Astrocyte of the spinal cord (primary cell): Measurements from ENCODE around the gene NOA1.

Source experiments
- DNase-seq: peaks from one replicate; pipeline ENCODE4 v3.0.0; 2011; ENCODE audit warnings: low read depth, low spot score
- H3K4me3 ChIP-seq: 2 replicates; pipeline ENCODE4 v1.5.1; 2011; ENCODE audit warnings: low read depth, mild to moderate bottlenecking, low read length, moderate library complexity
- in situ Hi-C: cut with HindIII; loops from 2 replicates; pipeline ENCODE4 v1.10.0; 2017; ENCODE audit warnings: low sequenced_read_pairs
- TF ChIP-seq, protein P1 (sequence below): IDR thresholded peaks from 2 replicates; pipeline ENCODE4 v1.5.1; 2012; ENCODE audit warnings: low read depth, mild to moderate bottlenecking, low read length, inconsistent platforms

Gene NOA1

DNA sequence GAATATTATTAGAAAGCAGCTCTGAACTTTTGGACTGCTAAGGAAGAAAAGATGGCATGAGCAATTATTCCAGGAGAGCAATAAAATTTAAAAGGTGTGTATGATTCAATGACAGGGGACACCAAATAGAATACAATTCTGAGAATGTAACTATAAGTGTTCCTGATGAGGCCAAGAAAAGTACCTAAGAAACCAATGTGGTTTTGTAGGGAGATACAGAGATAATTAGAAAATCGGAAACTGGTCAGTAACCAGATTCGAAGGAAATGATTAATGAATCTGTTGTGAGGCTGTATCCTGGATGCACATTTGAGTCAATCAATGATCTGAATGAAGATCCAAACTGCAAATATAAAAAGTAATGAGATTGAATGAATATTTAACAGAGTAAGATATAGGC lies 6.0 kb downstream of the NOA1 start:
- no peak for DNase-seq
- TF ChIP-seq, protein P1, sequence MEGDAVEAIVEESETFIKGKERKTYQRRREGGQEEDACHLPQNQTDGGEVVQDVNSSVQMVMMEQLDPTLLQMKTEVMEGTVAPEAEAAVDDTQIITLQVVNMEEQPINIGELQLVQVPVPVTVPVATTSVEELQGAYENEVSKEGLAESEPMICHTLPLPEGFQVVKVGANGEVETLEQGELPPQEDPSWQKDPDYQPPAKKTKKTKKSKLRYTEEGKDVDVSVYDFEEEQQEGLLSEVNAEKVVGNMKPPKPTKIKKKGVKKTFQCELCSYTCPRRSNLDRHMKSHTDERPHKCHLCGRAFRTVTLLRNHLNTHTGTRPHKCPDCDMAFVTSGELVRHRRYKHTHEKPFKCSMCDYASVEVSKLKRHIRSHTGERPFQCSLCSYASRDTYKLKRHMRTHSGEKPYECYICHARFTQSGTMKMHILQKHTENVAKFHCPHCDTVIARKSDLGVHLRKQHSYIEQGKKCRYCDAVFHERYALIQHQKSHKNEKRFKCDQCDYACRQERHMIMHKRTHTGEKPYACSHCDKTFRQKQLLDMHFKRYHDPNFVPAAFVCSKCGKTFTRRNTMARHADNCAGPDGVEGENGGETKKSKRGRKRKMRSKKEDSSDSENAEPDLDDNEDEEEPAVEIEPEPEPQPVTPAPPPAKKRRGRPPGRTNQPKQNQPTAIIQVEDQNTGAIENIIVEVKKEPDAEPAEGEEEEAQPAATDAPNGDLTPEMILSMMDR: no peak

DNA sequence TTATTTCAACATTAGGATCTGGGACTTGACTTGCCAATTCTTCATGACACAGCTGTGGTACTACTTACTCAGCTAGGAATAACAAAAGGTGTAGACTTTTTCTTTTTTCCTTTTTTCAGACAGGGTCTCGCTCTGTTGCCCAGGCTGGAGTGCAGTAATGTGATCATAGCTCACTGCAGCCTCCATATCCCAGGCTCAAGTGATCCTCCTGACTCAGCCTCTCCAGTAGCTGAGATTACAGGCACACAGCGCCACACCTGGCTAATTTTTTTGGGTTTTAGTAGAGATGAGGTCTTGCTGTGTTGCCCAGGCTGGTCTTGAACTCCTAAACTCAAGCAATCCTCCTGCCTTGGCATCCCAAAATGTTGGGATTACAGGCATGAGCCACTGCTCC lies 16.3 kb downstream of the NOA1 start:
- no peak overlapping the region for H3K4me3 ChIP-seq
- in situ Hi-C loops: no loop called here
- TF ChIP-seq, protein P1: no peak
- no peak for DNase-seq

More for the DNA sequence above, 6.0 kb downstream of the NOA1 start:
- in situ Hi-C loops: no loop called here
- H3K4me3 ChIP-seq: no peak overlapping the region

DNA sequence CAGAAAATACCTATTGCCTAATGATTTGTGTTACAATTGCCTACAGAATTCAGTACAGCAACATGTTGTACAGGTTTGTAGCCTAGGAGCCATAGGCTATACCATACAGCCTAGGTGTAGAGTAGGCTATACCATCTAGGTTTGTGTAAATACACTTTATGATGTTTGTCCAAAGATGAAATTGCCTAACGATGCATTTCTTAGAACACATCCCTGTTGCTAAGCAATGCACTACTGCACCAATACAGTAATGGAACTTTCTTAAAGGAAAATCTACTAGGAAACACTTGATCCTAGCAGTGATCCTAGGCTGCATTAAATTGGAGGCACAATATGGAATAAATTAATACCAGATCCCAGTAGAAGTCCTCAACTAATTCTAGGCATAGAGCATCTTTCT lies 18.3 kb downstream of the NOA1 start:
- in situ Hi-C loops: no loop called here
- no peak overlapping the region for H3K4me3 ChIP-seq
- DNase-seq: peak; percentile 13
- TF ChIP-seq, protein P1: no peak

DNA sequence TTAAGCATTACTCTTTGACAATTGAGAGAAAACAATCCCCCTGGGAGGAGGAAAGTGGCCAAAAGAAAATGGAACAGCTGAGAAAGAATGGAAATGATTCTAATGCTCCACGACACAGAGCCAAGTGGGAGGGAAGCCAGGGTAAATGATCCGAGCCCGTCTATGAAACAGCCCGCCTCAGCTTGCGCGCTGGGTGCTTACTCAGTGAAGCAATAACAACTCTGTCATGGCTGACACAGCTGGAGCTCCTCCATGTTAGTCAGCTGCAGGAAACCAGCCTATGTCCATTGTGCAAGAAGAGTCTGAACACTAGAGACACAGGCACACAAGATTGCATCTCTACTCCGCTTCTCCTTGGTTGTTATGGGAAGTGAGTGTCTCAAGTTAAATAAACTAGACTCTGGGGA lies 19.3 kb downstream of the NOA1 start:
- DNase-seq: peak; percentile 97
- in situ Hi-C loops: no loop called here
- TF ChIP-seq, protein P1: no peak
- no peak overlapping the region for H3K4me3 ChIP-seq

DNA sequence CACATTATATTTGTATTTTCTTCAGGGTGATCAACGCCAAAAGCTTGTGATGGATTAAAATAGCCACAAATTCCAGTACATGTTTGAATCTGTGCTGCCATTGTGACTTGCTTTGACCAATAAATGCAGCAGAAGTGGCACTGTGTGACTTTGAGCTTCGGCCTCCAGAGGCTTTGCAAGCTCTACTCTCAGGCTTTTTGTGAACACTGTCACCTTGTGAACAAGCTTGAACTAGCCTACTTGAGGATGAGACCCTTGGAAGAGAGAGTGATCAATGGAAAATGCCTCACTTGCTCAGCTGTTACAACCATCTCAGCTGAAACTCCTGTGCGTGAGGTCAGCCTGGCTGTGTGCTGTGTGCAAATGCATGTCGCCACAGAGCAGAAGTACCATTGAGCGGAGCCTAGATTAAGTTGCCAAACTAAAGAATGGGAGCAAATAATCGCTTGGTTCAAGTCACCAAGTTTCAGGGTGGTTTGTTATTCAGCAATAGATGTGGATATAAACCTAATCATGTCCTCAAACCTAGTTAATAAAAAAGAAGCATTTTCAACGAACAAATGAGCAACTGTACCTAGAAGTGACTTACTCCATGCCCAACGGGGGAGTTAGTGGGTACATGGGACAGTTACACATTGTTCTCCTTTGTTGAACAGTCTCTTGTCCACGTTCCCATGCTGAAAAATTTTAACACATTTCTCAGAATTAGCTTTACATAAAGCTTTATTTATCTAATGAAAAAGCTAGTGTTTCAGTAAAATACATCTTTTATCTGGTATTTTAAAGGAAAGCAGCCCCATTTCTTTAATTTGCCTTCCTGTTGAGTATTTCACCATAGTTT lies 23.5 kb downstream of the NOA1 start:
- no peak overlapping the region for H3K4me3 ChIP-seq
- in situ Hi-C loops: no loop called here
- no peak for DNase-seq
- TF ChIP-seq, protein P1: no peak

DNA sequence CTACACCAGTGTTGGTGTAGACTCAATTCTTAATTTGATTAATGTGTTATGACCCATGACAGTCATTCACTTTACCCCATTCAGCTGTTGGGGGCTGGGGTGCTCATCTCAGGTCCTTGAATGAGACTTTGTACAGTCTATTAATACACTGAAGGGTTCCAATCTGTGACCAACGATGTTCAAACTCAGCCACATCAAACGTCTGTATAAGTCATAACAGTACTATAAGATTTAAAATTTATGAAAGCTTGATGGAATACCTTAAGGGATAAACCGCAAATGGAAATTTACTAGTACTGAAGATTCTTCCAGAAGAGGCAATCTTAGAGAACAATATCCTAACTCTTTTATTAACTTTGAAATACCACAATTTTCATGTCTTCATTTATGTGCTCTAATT lies 36.0 kb downstream of the NOA1 start:
- no peak for DNase-seq
- TF ChIP-seq, protein P1: no peak
- H3K4me3 ChIP-seq: no peak overlapping the region
- in situ Hi-C loops: no loop called here
